ENCODE measurements around the gene WIPF1.
A peak's percentile ranks its signal among the peaks of the same experiment; 100 is the strongest.
"Not testable (repeated sequence)": the region's sequence is repeated elsewhere in the genome, so short reads cannot be mapped to it uniquely, and the experiment has no call there.

Gene WIPF1

DNA sequence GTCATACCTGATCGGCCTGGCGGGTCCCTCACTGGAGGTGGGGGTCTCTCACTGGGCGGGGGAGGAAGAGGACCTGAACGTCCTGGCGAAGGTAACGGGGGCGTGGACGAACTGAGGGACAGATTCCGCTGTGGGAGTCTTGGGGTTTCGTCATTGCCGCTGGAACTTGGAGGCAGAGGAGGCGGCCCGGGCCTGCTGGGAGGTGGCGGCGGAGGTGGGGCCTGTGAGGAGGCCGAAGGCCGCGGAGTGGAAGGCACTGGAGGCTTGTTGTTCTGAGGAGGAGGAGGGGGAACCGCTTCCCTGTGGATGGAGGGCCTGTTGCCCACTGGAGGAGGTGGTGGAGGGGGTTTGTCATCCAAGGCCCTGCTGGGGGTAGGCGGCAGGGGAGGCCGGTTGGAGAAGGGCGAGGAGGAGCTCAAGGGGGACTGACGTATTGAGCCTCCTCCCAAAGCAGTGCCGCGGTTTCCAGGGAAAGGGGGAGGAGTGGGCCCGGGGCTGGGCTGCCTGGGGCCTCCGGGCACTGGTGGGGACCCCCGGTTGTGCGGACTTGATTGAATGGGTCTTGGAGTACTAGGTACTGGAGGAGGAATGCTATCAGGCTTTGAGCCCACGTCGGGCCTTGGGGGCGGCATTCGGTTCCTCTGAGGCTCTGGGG, 25.8 kb downstream of the WIPF1 start:
- DNase-seq (ENCODE audit: low read depth), result no peak

DNA sequence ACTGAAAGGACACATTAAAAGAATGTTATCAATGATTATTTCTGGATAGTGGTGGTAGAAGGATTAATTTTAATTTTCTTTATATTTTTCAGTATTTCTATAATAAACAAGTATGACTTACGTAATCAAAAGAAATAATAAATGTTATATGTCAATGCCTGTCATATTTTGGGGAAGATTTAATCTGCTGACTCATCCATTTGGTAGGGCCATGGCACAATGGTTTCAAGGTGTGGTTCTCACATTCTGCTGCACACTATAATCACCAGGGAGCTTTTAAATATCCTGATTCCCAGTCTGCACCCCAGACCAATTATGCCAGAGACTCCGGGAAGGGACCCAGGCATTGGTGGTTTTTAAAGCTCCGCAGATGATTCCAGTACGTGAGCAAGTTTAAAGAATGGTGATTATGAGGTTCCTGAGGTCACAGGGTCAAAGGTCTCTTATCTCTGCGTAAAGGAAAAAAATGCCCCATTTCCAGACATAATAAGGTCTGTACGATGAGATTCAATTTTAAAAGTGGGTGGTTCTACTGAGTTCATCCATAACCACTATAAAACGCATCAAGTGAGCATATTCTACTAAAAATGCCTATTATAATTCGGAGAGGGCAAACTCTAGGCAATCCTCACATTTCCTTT, 27.2 kb downstream of the WIPF1 start:
- no peak for DNase-seq (ENCODE audit: low read depth)

DNA sequence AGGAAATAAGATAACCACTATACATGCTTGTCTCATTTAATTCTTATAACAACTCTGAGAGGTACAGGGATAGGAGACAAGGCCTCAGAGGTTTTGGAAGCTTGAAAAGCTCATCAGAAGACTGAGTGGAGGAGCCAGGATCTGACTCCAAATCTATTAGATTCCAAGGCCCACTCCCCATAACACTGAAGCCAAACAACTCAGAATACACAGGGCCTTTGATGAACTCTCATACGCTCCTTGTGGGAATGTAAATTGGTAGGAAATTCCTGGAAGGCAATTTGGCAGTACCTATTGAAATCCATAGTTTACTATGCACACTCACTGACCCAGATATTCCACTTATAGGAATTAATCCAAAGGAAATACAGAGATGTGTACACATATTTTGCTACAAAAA, 27.9 kb downstream of the WIPF1 start:
- no peak for DNase-seq (ENCODE audit: low read depth)

GRCh38 chr2:174568425-174568824, 29.2 kb downstream of the WIPF1 start:
- DNase-seq (ENCODE audit: low read depth), result no peak

DNA sequence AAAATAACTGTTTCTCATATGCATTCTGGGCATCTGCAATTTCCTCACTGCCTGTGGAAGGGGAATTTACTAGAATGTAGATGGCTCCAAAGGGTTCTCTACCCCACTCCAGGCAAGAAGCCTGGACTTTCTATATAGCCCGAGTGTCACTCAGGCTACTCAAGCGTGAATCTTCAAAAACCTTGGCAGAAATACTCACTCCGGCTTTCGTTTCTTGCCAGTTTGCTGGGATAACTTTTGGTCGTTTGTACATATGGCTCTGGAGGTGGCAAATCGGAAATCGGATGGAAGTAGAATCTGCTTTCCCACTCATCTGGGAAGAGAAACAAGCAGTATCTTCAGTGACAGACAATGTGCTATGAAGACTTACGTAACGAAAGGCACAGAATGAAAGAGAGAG, 30.7 kb downstream of the WIPF1 start:
- DNase-seq (ENCODE audit: low read depth), result no peak

DNA sequence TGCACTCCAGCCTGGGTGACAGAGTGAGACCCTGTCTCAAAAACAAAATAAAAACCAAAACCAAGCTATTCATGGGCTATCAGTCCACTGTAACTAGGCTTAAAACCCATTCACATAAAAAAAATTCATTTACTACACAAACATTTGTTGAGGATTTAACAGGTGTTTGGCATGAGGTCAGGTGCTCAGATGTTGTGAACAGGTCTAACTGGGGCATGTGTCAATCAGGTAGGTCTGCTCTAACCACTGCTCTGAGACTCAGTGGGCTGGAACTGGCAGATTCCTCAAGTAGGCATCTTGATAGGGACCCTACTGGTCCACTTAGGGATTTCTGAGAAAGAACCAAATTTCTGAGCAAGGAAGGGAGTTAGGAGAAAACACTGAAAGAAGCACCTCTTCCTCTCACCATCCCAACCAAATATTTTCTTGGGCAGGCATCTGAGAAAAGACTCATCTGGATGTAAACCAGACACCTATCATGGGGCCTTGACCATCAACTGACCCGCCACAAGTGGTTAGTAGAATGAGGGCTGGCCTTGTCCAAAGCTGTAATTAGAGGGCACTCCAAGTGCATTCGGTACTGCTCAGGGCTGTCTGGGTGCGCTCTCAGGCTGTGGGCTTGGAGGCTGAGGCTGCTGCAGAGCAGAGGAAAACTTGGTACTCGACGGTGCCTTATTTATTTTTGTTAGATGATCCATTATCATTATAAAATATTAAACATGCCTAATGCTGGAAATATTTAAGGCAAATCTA, 33.9 kb downstream of the WIPF1 start:
- DNase-seq (ENCODE audit: low read depth), result no peak

DNA sequence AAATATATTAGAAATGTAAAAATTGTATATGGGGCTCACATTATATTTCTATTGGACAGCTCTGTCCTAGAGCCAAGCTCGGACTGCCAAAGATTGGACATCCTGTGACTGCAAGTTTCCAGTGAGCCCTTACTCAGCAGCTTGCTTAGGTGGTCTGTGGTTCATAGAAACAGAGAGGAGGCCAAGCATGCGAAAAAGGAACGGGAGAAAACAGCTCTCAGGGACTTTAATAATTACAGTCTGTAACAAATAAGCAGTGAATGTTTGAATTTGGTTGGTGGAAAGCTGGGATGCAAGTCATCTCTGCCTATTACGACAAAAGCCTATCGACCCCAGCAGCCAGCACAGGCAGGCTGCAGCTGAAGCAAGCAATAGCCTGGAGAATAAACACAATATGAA, 35.6 kb downstream of the WIPF1 start:
- no peak for DNase-seq (ENCODE audit: low read depth)

DNA sequence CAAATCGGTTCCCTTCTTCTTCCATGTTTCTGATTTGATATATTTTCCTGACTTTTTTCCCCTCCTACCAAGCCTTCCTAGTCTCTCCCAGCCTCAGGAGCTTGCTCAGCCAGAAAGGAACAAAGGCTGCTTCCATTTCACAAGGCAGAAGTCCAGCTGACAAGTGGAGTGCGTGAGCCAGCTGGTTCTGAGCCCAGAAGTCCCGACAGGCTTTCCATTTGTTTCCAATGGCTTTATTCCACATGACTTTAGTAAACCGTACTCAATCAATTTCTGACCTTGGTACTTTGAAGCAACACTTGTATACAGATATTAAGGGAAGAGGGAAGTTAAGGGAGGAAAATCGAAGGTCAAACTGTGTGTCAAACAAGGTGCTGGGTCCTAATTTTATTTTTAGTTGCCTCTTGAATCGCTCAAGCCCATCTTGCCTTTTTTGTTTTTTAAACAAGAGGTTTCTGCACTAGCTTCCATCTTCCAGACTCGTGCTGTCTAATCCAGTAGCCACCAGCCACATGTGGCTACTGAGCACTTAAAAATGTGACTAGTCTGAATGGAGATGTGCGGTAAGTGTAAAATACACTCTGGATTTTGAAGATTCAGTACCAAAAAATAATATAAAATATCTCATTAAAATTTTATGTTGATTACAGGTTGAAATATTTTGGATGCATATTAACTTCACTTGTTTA, 36.2 kb downstream of the WIPF1 start:
- no peak for DNase-seq (ENCODE audit: low read depth)

DNA sequence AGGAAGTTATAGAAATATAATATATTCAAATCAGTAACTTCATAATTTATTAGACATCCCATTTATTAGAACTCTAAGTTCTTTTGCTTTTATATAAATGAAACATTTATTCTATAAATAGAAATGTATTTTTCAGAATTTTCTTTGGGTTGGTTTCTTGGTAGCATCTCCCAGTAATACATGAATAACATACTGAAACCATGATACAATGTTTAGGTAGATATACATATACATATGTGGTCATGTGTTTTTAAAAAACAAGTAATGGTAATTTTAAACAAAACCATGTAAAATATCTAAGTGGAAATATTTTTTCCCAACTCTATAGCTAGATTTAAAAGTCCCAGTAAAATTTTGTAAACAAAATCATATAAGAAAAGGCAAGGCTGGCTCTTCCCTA, 36.9 kb downstream of the WIPF1 start:
- no peak for DNase-seq (ENCODE audit: low read depth)

DNA sequence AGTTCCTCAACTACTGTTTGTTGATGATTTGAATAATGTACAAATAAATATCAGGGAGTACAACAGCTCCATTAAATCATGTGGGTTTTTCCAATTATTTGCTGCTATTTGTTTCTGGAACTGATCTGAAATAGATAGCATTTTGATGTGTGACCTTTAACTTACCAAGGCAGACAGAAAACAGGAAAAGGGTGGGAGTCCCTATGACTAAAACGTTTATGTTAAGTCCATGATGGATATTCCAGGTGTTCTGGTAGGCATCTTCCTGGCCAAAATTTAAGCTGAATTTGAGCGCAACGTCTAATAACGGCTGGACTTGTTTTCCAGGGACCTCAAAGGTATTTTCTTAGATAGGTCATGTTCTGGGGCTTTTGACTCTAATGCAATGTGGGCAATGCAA, 41.6 kb downstream of the WIPF1 start:
- DNase-seq (ENCODE audit: low read depth), result no peak

DNA sequence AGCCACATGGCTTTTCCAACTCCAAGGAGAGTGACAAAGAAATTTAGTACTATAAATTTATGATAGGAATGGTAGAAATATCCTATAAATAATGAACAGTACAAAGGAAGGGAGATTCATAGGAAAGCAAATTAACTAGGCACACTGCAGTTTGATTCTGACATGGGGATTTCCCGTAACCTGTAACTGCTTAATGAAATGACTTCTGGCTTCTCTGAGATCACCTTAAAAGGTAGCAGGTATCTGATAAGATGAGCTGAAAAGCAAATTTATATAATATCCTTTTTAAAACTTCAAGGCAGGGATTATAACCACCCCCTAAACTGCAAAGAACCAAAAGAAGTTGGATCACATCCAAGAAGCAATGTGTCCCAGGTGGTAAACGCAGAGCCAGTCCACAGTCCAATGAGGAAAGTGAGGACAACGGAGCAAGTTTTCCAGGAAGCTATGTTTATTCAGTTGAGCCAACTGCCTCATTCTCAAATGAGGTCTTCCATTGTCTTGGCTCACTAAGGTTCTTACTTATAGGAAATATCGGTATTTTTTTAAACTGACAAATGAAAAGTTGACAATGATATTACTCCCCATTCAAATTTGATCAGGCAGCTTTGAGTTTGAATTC, 43.0 kb downstream of the WIPF1 start:
- no peak for DNase-seq (ENCODE audit: low read depth)

- DNase-seq (ENCODE audit: low read depth), result no peak
These were observed 43.7 kb downstream of the WIPF1 start for GRCh38 chr2:174553811-174554493.

DNA sequence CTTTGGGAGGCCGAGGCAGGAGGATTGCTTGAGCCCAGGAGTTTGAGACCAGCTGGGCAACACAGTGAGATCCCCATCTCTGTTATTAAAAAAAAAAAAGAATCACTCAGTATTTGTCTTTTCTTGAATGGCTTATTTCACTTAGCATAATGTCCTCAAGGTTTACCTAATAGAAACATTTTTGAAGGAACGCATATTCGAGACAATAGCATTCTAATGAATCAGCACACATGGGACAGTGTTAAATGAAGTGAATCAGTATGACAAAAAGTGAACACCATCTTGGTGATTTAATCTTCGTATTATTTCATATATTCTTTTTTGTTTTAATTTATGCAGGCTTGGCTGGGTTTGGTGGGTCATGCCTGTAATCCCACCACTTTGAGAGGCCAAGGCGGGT, 44.7 kb downstream of the WIPF1 start:
- peak; percentile 22 for DNase-seq (ENCODE audit: low read depth)

DNA sequence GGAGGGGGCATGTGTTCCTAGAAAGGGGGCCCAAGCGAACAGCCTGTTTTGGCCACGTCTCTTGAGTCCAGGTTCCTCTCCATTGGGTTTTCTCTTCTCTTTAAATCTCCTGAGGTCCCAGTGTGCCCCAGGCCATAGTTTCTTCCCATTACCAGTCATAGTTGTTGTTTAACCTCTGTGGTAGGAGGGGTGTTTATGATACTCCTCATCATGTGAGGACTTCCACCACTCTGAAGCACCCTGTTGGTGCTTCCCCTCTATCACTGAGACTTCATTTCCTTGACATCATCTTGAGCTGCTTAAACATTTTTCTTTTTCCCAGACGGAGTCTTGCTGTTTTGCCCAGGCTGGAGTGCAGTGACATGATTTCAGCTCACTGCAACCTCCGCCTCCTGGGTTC, 45.9 kb downstream of the WIPF1 start:
- DNase-seq (ENCODE audit: low read depth), result no peak

DNA sequence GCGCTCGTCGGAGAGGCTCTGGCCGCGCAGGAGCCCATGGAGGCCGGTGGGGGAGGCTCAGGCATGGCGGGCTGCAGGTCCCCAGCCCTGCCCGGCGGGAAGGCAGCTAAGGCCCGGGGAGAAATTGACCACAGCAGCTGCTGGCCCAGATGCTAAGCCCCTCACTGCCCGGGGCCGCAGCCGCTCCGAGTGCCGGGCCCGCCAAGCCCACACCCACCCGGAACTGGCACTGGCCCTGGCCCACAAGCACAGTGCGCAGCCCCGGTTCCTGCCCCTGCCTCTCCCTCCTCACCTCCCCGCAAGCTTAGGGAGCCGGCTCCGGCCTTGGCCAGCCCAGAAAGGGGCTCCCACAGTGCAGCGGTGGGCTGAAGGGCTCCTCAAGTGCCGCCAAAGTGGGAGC, 49.0 kb downstream of the WIPF1 start:
- DNase-seq (ENCODE audit: low read depth), result not testable (repeated sequence)

- DNase-seq (ENCODE audit: low read depth), result not testable (repeated sequence)
These were observed 49.6 kb downstream of the WIPF1 start for GRCh38 chr2:174548021-174548420.

GRCh38 chr2:174546519-174547506, 50.8 kb downstream of the WIPF1 start:
- DNase-seq (ENCODE audit: low read depth), result peak; percentile 65

GRCh38 chr2:174545240-174545639, 52.4 kb downstream of the WIPF1 start:
- DNase-seq (ENCODE audit: low read depth), result no peak

DNA sequence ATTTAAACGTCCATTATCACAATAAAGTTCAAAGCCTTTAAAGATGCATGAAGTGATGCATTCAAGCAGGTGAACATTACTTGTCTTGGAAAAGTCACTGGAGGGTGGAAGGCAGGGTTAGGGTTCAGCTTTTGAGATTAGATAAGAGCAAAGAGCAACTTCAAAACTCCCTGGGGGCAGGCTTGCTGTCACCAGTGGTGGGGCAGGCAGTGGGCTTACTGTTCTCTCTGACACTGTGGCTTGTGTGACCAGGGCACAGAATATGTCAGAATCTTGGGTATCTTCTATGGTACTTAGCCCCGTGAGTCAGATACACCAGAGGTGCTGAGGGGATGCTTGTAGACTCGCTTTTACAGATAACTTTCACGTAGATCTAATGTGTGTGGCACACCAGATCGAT, 52.8 kb downstream of the WIPF1 start:
- DNase-seq (ENCODE audit: low read depth), result no peak

GRCh38 chr2:174544156-174544555, 53.4 kb downstream of the WIPF1 start:
- no peak for DNase-seq (ENCODE audit: low read depth)

GRCh38 chr2:174540893-174541292, 56.7 kb downstream of the WIPF1 start:
- DNase-seq (ENCODE audit: low read depth), result no peak
